Sciatic nerve (tissue), 2 donors: ENCODE data around the gene ZNF644. TPM values are rescaled to one million over a fixed set of nuclear protein-coding genes. Genes with fewer than 3 reads are reported as not detected.
"Not testable (repeated sequence)": the region's sequence is repeated elsewhere in the genome, so short reads cannot be mapped to it uniquely, and the experiment has no call there.

Source experiments
- ATAC-seq: fragments of 200-7000 bp; cut with Tn5 transposase; one replicate; pipeline ENCODE4 v1.9.1; 2020; ENCODE audit warnings: mild to moderate bottlenecking, moderate library complexity
- DNase-seq: peaks from one replicate; pipeline ENCODE4 v3.0.0-alpha.2; 2020; ENCODE audit warnings: low spot score
- intact Hi-C: fragments of 100-400 bp; cut with DNase I; formaldehyde crosslinking; loops from one replicate; pipeline ENCODE4 v1.14.2; 2022
- total RNA-seq: library from RNA; stranded (reverse); fragmentation: NEBNext Ultra II Directional; extraction: Animal tissue kit (Norgen Biotek cat#: 25700); gene quantifications from one replicate; pipeline ENCODE4 v1.2.1, GENCODE V29; 2021
- donor health status: DM: no; HTN: no; CAD: no.
- donor health status: DM: no; HTN: no; CAD: no.

Gene ZNF644
- 88.5 TPM for total RNA-seq

DNA sequence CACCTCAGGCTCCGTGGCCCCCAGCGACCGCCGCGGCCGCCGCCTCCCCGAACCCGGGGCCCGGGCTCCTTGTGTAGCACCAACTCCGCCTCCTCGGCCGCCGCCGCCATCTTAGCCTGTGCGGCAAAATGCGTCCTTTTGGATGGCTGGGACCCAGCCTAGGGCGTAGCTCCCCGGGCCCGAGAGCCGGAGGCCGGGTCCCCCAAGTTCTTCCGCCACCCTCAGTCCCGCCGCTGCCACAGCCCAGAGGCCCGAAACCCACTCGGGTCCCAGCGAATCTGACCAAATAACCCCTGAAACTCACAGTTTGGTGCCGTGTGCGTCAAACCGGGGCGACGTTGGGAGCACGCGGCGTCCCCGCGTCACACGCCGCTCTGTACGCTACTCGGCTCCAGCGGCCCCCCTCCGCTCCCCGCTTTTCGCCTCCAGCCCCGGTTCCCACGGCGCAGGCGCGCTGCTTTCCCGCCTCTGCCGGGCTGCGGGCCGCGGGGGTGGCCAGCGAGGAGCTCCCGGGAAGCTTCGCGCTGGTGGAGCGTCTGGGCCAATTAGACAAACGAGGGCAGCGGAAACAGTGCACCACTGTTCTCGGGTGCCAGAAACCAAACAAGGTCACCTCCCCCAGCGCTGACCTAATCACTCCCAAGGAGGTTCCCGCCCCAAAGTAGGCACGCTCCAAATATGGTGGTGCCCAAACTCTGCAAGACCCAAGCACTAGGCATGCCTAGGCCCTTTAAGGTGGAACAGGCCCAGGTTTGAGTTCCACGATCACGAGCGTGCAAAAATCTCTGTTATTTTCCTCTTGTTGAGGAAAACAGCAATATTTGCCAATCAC lies at the start of gene ZNF644:
Gene ZNF644, minus strand, starts transcription at position 350 of the 832 bp plus-strand sequence. CDS start 39,682 bp downstream, outside the sequence.
- peak; percentile 98 for ATAC-seq

DNA sequence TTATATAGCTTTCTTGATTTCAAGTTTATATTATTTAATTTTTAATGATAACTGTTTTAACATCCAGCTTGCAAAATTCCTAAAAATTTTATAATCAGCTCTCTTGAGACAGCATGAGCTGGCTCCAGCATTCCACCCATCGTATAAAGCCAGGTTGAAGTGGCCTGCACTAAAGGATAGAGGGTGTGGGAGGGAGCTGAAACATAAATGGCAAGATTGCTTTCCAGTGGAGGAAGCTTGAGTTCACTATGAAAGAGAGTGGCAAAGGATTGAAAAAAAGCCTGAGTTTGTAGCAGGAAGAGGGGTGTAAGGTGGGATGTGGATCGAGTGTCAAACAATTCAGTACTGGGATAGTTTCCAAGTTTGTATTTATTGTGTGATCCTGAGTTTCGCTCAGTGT lies 48.5 kb upstream of the ZNF644 start:
- no peak for DNase-seq
- intact Hi-C loops: no loop called here
- ATAC-seq: no peak

More for the DNA sequence above, at the start of gene ZNF644:
- intact Hi-C loops: loop anchor here (5.0 kb wide), 1 partner anchor 1750 kb away; the partner anchor contains the start of gene GBP5
- DNase-seq: peak; percentile 93

DNA sequence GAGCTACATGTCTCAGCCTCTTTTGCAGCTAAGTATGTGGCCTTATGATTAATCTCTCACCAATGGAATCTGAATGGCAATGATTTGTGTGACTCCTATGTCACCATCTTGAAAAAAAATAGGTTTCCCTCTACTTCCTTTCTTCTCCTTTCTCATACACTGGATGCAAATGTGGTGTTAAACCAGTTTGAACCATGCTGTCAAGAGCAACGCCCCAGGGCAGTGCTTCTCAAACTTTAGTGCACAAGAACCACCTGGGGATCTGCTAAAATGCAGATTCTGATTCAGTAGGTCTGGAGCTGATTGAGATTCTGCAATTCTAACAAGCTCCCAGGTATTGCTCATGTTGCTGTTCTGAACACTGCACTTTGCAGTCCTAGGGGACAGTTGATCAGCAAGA lies 44.7 kb upstream of the ZNF644 start:
- DNase-seq (no peak), ATAC-seq (no peak)
- intact Hi-C loops: no loop called here

DNA sequence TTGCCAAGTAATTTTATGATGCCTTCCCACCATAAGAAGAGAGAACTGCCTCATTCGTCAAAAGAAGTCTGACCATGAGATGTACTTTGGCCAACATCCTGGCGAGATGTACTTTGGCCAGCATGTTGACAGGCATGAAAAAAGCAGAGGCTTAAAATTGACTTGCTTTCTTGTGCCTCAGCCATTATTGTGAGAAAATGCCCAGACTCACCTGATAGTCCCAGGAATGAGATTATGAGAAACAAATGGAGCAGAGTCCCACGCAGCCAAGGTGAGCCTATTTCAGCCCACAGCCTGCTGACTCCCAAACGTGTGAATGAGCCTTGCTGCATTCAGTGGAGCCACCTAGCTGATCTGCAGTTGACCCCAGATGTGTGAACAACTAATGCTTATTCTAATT lies 43.5 kb upstream of the ZNF644 start:
- DNase-seq (no peak), ATAC-seq (no peak)
- intact Hi-C loops: no loop called here

DNA sequence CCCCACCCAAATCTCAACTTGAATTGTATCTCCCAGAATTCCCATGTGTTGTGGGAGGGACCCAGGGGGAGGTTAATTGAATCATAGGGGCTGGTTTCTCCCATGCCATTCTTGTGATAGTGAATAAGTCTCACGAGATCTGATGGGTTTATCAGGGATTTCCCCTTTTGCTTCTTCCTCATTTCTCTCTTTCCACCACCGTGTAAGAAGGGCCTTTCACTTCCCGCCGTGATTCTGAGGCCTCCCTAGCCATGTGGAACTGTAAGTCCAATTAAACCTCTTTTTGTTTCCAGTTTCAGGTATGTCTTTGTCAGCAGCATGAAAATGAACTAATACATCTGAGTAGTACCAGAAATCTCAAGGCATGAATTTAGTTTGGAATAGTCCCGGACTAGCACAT lies 41.6 kb upstream of the ZNF644 start:
- DNase-seq, intact Hi-C loops: not testable (repeated sequence)

DNA sequence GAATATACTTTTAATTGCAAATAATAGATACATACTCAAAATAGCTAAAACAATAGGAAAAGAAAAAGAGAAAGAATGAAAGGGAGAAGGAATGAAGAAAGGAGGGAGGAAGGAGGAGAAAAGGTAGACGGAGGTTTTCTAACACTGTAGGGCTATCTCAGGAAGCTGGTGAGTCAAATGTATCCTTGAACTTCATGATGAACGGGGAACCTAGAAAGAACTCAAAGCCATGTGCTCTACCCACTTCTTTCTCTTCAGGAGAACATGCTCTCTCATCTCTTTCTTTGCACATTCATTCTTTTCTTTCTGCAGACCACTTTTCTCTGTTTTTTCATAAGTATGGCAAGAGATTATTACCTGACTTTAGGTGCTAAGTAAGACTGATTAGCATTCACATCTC lies 37.3 kb upstream of the ZNF644 start:
- no peak for ATAC-seq
- DNase-seq: no peak
- intact Hi-C loops: no loop called here

More for the DNA sequence above, 41.6 kb upstream of the ZNF644 start:
- not testable (repeated sequence) for ATAC-seq

DNA sequence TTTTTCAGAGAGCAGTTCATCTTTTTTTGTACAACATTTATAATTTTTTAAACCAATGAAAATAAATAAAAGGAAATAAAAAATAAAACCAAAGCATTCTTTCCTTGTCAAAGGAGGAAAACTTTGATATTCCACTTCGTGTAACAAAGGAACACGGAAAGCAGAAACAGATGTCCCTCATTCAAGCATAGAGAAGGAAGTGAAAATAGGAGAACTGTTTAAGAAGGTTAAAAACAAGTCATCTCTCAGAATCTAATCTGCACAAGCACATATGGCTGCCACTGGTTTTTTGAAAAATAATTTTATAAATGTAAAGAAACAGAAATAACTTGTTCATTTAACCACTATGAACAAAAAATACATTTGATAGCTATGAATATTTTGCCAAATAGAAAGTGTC lies 35.9 kb upstream of the ZNF644 start:
- ATAC-seq: no peak
- no peak for DNase-seq
- intact Hi-C loops: no loop called here

DNA sequence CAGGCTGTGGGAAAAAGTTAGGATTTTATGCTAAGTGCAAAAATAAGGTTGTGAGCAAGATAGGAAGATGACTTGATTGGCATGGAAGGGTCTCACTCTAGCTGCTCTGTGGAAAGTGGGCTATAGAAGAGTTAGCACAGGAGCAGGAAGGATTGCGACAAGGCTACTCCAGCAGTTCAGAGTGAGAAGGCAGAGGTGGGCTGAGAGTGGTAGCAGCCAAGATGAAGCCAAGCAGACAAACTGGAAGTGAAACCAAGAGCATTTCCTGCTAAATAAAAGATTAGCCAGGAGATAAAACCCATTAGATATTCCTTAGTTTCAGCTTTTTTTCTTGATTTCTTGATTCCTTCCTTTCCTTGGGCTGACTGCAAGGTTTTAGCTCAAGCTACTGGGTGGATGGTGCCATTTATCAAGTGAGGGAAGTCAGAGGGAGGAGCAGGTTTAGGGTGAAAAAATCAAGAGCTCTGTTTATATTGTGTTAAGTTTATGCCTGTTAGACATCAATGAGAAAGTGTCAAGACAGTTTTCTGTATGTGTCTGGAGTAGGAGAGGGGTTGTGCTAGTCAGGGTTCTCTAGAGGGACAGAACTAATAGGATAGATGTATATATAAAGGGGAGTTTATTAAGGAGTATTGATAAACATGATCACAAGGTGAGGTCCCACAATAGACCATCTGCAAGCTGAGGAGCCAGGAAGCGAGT lies 33.1 kb upstream of the ZNF644 start:
- intact Hi-C loops: no loop called here
- no peak for ATAC-seq

DNA sequence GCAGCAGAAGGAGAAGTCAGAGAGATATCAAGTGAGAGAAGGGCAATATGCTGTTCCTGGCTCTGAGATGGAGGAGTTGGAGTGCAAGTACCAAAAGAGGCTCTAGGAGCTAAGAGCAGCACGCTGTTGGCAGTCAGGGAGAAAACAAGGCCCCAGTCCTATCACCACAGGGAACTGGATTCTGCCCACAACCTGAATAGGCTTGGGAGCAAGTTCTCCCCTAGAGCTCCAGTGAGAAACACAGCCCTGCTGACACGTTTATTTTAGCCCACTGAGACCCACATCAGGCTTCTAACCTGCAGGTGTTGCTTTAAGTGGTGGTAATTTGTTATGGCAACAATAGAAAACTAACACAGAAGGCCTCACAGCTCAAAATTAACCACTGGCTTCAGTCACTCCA lies 31.8 kb upstream of the ZNF644 start:
- intact Hi-C loops: no loop called here
- DNase-seq (no peak), ATAC-seq (no peak)

More for the DNA sequence above, 33.1 kb upstream of the ZNF644 start:
- no peak for DNase-seq

DNA sequence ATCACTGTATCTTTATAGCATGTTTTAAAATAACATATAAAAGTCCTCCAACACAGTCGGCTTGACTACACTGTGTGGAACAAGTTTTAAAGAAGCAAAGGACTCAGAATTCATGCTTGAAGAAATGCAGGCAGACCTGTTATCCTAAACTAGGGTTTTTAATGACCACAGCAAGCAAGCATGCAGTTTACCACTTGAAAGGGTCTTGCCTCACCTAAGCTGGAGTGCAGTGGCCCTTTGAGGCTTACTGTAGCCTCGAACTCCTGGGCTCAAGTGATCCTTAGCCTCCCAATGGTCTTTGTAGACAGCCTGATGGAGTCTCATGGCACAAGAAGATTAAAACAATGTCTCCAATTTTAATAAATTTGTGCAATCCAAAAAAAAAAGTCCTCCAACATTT lies 27.7 kb upstream of the ZNF644 start:
- ATAC-seq, intact Hi-C loops, DNase-seq: not testable (repeated sequence)

DNA sequence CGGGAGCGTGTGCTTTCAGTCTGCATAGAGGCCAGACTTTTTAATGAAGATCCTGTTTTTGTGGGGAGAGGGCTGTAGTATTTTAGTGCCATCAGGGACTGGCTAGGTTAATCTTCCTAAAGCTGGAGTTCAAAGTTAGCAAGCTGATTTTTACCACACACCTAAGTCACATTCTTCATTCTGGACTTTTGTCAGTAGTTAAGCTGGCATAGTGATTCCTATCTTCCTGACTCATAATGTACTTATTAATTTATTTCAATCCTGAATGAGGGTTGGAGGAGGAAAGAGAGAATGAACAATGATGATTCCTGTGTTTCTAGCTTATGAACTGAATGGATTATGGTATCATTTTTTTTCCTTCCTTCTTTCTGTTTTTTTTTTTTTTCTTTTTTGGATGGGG lies 24.9 kb upstream of the ZNF644 start:
- no peak for DNase-seq
- intact Hi-C loops: no loop called here
- no peak for ATAC-seq

DNA sequence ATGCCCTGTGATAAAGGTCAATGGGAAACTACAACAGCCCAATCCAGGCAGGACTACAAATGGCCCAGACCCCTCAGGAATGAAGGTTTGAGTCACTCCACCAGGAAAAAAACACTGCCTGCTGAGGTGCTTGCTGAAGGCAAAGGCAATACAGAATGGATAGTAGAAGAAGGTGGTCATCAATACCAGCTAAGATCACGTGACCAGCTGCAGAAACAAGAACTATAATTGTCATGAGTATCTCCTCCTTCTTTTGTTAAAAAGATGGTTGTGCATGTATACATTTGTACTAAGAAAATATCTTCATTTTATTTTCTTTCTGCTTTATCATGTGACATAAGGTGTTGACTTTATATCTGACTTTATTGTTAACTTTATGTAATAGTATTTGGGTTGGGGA lies 23.4 kb upstream of the ZNF644 start:
- DNase-seq: no peak
- no peak for ATAC-seq
- intact Hi-C loops: no loop called here

DNA sequence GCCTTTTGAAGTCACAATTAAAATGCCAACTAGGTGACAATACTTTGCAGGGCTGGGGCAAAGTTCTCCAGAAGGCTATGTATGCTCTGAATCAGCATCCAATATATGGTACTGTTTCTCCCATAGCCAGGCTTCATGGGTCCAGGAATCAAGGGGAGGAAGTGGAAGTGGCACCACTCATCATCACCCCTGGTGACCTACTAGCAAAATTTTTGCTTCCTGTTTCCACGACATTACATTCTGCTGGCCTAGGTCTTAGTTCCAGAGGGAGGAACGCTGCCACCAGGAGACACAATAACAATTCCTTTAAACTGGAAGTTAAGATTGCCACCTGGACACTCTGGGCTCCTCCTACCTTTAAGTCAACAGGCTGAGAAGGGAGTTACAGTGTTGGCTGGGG lies 22.9 kb upstream of the ZNF644 start:
- DNase-seq, ATAC-seq, intact Hi-C loops: not testable (repeated sequence)

DNA sequence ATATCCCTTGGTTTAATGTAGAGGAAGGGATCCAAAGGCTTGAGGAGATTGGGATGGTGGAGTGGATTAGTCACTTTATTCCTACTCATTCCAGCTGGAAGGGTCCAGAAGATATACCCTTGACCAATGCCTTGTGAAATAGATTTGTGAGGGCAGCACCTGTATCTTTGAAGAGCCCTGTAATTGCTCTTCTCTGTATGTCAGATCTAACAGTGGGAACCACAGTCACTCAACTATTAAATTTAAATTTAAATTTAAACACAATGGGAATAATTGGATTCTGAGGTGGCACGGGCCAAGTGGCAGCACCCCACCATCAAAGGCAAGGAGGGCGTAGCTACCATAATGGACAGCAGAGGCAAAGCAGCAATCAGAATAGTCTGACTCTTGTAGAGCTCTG lies 20.5 kb upstream of the ZNF644 start:
- intact Hi-C loops, ATAC-seq, DNase-seq: not testable (repeated sequence)

DNA sequence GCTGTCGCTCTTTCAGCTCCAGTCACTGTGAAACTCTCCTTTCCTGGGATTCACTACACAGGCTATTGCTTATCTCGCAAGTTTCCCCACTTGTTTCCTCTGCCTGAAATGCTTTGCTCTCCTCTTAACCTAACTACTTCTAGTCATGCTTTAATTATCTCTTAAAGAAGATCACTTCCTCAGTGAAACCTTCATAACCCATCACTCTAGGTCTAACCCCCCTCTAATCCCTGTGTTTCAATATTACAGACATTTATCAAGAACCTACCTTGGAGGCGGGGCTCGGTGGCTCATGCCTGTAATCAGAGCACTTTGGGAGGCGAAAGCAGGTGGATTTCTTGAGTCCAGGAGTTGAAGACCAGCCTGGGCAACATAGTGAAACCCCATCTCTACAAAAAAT lies 16.7 kb upstream of the ZNF644 start:
- ATAC-seq (no peak), DNase-seq (no peak)
- intact Hi-C loops: no loop called here

DNA sequence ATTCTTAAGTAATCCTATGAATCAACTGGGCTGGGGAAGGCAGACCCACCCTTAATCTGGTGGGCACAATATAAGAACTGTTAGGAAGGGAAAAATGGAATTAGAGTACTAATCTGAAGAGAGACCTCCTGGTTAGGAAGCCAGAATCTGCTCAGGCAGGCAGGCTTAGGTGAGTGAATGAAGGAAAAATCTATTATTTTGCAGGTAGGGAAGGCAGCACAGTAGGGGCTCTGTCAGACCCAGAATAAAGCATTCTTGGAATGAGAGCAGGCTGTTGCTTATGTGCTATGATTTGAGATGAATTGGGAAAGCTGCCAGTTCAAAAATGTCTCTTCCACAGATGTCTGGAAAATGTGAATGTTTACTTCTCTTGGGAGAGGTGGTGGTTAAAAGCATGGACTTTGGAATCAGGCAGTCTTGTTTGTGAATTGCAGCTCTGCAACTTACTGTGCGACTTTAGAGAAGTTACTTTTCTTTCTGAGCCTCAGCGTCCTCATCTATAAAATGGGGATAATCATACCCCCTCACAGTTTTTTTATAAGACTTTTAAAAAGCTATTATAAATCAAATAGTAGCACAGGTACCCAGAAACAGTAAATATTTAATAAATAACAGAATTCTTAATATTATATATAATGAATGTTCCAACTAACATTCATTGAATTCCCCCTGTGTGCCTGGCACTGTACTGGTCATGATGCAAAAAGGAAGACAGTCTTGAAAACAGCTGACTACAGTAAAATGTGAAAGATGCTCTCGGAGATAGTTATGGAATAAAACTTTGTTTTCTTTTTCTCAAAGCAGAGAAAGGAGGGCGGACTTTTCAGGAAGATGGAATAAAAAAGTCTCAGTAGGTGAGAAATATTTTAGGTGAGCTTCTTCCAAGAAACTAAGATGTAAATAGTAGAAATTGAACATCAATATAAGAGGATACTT lies 15.3 kb upstream of the ZNF644 start:
- ATAC-seq: no peak
- intact Hi-C loops: no loop called here
- no peak for DNase-seq

DNA sequence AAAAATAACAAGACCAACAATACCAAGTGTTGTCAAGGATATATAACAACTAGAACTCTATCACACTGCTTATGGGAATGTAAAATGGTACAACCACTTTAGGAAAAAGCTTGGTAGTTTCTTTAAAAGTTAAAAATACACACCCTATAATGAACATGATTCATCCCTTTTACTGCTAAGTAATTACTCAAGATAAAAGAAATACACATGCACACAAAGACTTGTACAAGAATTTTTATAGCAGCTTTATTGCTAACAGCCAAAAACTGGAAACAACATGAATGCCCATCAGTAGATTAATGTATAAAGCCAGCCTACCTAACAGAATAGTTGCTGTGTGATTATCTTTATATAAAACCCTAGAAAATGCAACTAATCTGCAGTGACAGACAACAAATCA lies 10.5 kb upstream of the ZNF644 start:
- ATAC-seq: no peak
- DNase-seq: no peak
- intact Hi-C loops: no loop called here

DNA sequence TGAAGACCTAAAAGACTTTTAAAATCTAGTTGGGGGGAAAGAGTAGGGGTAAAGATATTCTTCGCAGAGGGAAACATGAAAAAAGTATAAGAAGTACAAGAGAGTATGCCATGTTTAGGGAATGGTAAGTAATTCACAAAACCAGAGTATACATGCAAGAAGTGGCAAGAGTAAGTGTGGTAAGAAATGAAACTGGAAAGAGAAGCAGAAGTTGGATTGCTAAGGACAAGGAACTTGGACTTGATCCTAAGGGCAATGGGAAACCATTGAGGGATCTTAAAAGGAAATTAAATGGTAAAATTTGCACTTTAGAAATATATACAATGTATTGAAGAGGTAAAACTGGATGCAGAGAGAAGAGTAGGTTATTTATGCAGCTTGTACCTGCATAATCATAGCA lies 9.2 kb upstream of the ZNF644 start:
- no peak for DNase-seq
- intact Hi-C loops: no loop called here
- no peak for ATAC-seq

DNA sequence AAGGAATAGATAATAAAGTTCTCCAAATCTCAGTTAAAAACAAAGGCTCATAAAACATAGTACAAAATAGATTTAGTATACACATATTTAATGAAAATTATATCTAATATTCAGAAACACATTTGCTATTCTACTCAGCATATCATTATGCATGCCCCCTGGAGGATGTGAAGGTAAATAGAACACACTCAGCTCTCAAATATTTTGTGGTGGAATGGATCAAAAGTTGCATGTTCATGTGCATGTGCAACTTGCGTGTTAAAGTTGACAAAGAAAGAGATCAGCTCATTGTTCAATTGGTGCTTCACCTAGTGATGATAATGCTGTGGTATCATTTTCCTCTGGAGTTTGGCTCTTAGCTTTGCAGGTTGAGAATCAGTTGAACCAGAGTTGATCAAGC lies 4.9 kb upstream of the ZNF644 start:
- ATAC-seq: no peak
- DNase-seq: no peak
- intact Hi-C loops: no loop called here
